HCT116 (cell line): ENCODE measurements around the gene MED9. TPM values are rescaled to one million over a fixed set of nuclear protein-coding genes. Genes with fewer than 3 reads are reported as not detected.

Experiments
- ATAC-seq: fragments of 200-7000 bp; cut with Tn5 transposase; 2 replicates; pipeline ENCODE4 v1.9.1; 2020; ENCODE audit warnings: mild to moderate bottlenecking, moderate library complexity
- BruUV-seq: library from RNA; stranded (reverse); fragments of 400-500 nt; replicated peaks from 2 replicates; lab custom pipeline; 2021; lab: Mats Ljungman, UMichigan
- CTCF ChIA-PET: fragments of 300-600 bp; sonication (Branson Sonifier 250); formaldehyde crosslinking; loops from one replicate; lab custom pipeline; 2021; ENCODE audit warnings: antibody characterized with exemption; lab: Charles Lee
- POLR2A ChIA-PET: fragments of 300-600, 350-600 bp; sonication (Branson Sonifier 250); formaldehyde crosslinking; loops from one replicate; lab custom pipeline; 2021; ENCODE audit warnings: antibody characterized with exemption; lab: Charles Lee
- RAD21 ChIA-PET, 2 experiments: fragments of 300-600 bp; sonication (Branson Sonifier 250); formaldehyde crosslinking; loops; one replicate each; lab custom pipeline; 2023; ENCODE audit warnings: low total read pairs in 2 of 2; ENCODE audit not compliant: uncharacterized antibody in 2 of 2, unreplicated experiment in 2 of 2, low non-redundant PET in 1 of 2; lab: Charles Lee
- DNase-seq: peaks from one replicate; pipeline ENCODE4 v3.0.0-alpha.2; 2010; ENCODE audit warnings: low read depth, low spot score
- H2AFZ ChIP-seq: fragments of 200-600 bp; shearing (Covaris generic), sonication (generic); 2 replicates; pipeline ENCODE4 v1.6.1; 2017; ENCODE audit warnings: low read depth, mixed run types, mixed read lengths, antibody characterized with exemption, low read length; ENCODE audit not compliant: poor library complexity, severe bottlenecking
- H3K27ac ChIP-seq: 2 replicates; pipeline ENCODE4 v1.5.1; 2012; ENCODE audit warnings: low read depth, low read length
- H3K27me3 ChIP-seq: fragments of 200-600 bp; sonication (generic); 2 replicates; pipeline ENCODE4 v1.6.1; 2016; ENCODE audit warnings: mixed run types, low read length, mixed read lengths; ENCODE audit not compliant: insufficient read depth
- H3K36me3 ChIP-seq, 2 experiments: fragments of 200-500 bp in 1 of 2; fragments of 200-600 bp in 1 of 2; sonication (Bioruptor generic) in 1 of 2; sonication (generic) in 1 of 2; 2 replicates each; pipeline versions ENCODE4 v1.5.1 to v1.6.1; 2014 to 2016; ENCODE audit warnings: low read length in 2 of 2, inconsistent platforms in 1 of 2, mixed read lengths in 1 of 2, mixed run types in 1 of 2; ENCODE audit not compliant: insufficient read depth in 2 of 2, control insufficient read depth in 1 of 2
- H3K4me1 ChIP-seq, 2 experiments: fragments of 200-600 bp in 1 of 2; sonication (generic) in 1 of 2; 2 replicates each; pipeline versions ENCODE4 v1.5.1 to v1.6.1; 2012 to 2017; ENCODE audit warnings: low read length in 2 of 2, inconsistent platforms in 1 of 2, mild to moderate bottlenecking in 1 of 2, mixed read lengths in 1 of 2, mixed run types in 1 of 2, moderate library complexity in 1 of 2; ENCODE audit not compliant: insufficient read depth in 2 of 2, control insufficient read depth in 1 of 2
- H3K4me2 ChIP-seq: fragments of 200-600 bp; sonication (generic); 2 replicates; pipeline ENCODE4 v1.6.1; 2017; ENCODE audit warnings: mixed run types, low read length, mixed read lengths
- H3K4me3 ChIP-seq, 2 experiments: fragments of 200-600 bp in 1 of 2; sonication (generic) in 1 of 2; replicated peaks in 1 of 2; 2 replicates each; pipeline ENCODE4 v1.5.1; 2011 to 2016; ENCODE audit warnings: low read length in 2 of 2, control low read depth in 1 of 2, low read depth in 1 of 2, mild to moderate bottlenecking in 1 of 2, mixed read lengths in 1 of 2, mixed run types in 1 of 2
- H3K79me2 ChIP-seq: fragments of 200-600 bp; sonication (generic); 2 replicates; pipeline ENCODE4 v1.6.1; 2017; ENCODE audit warnings: mild to moderate bottlenecking, mixed run types, low read length, moderate library complexity, mixed read lengths; ENCODE audit not compliant: insufficient read depth
- H3K9ac ChIP-seq: fragments of 200-600 bp; sonication (generic); 2 replicates; pipeline ENCODE4 v1.6.1; 2016; ENCODE audit warnings: low read length, mixed read lengths
- H3K9me2 ChIP-seq: fragments of 200-600 bp; sonication (generic), shearing (Covaris generic); 2 replicates; pipeline ENCODE4 v1.6.1; 2017; ENCODE audit warnings: mixed run types, mild to moderate bottlenecking, moderate library complexity; ENCODE audit not compliant: insufficient read depth
- H3K9me3 ChIP-seq, 2 experiments: fragments of 200-500 bp in 1 of 2; fragments of 200-600 bp in 1 of 2; sonication (Bioruptor generic) in 1 of 2; sonication (generic) in 1 of 2; 2 replicates each; pipeline ENCODE4 v1.6.1; 2014 to 2017; ENCODE audit warnings: low read length in 2 of 2, mixed read lengths in 2 of 2, inconsistent platforms in 1 of 2, low read depth in 1 of 2, mild to moderate bottlenecking in 1 of 2, mixed run types in 1 of 2, moderate library complexity in 1 of 2; ENCODE audit not compliant: control insufficient read depth in 1 of 2, insufficient read depth in 1 of 2
- H4K20me1 ChIP-seq: fragments of 200-600 bp; sonication (generic), shearing (Covaris generic); 2 replicates; pipeline ENCODE4 v1.6.1; 2017; ENCODE audit warnings: mixed run types, mild to moderate bottlenecking, moderate library complexity; ENCODE audit not compliant: insufficient read depth
- EGR1 ChIP-seq: IDR thresholded peaks from 2 replicates; pipeline ENCODE4 v1.6.1; 2012; ENCODE audit warnings: low read depth
- EZH2 ChIP-seq: fragments of 200-600 bp; sonication (generic); IDR thresholded peaks from 2 replicates; pipeline ENCODE4 v1.6.1; 2017; ENCODE audit warnings: antibody characterized with exemption, mixed run types
- EZH2phosphoT487 ChIP-seq: fragments of 200-600 bp; IDR thresholded peaks from 2 replicates; pipeline ENCODE4 v1.6.1; 2018; ENCODE audit warnings: antibody characterized with exemption, borderline replicate concordance
- FOSL1 ChIP-seq: IDR thresholded peaks from 2 replicates; pipeline ENCODE4 v1.6.1; 2012; ENCODE audit warnings: low read depth
- POLR2A ChIP-seq: IDR thresholded peaks from 2 replicates; pipeline ENCODE4 v1.7.0; 2011; ENCODE audit warnings: borderline replicate concordance; ENCODE audit not compliant: insufficient read depth, insufficient read length; ENCODE audit errors: extremely low read depth
- RAD21 ChIP-seq: IDR thresholded peaks from 2 replicates; pipeline ENCODE4 v1.6.1; 2012; ENCODE audit warnings: low read depth, mild to moderate bottlenecking
- SIN3A ChIP-seq: IDR thresholded peaks from 2 replicates; pipeline ENCODE4 v1.6.1; 2012; ENCODE audit warnings: low read depth
- SP1 ChIP-seq: IDR thresholded peaks from 2 replicates; pipeline ENCODE4 v1.6.1; 2012; ENCODE audit warnings: low read depth
- intact Hi-C: fragments of 100-400 bp; cut with micrococcal nuclease; formaldehyde crosslinking; loops from 2 replicates; pipeline ENCODE4 v1.10.0; 2022
- total RNA-seq: library from RNA; stranded (reverse); gene quantifications from one replicate; pipeline ENCODE4 v1.2.1, GENCODE V29; 2021; ENCODE audit not compliant: unreplicated experiment
- TF ChIP-seq, protein P1 (sequence below): IDR thresholded peaks from 2 replicates; pipeline ENCODE4 v1.6.1; 2012
- TF ChIP-seq, protein P2 (sequence below): IDR thresholded peaks from 2 replicates; pipeline ENCODE4 v1.6.1; 2011; ENCODE audit warnings: mild to moderate bottlenecking, low read length, moderate library complexity; ENCODE audit not compliant: insufficient replicate concordance; ENCODE audit errors: extremely low read depth

The MED9 gene
- total RNA-seq, 1 experiment from 2014 or later, result 13.9 TPM

DNA sequence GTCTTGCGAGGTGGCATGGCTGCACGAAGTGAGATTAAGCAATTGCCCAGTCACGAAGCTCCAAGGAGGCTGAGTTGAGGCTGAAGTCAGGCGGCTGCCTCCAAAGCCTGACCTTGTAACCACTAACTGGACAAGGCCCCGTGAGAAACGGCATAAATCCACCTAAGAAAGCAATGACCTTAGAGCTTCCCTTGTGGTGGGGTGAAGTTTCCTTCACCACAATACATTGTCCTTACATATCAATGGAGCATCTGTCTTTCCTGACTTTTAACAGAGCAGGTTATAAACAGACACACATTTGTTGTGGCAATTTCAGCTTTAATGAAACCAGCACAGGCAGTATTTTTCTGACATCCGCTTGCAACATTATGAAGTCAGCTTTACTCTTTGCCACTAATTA lies 2.5 kb upstream of the MED9 start:
- BruUV-seq, result no TSS peak
- ChIA-PET CTCF (no interaction called here), RAD21 (no interaction called here), POLR2A (no interaction called here)
- Histone ChIP-seq H2AFZ (no peak overlapping the region), H4K20me1 (no peaks in the 10 kb centered on the region), H3K27ac (no peak overlapping the region), H3K4me2 (no peak overlapping the region), H3K36me3 (no peaks in the 10 kb centered on the region), H3K27me3 (peaks cover 27% of the 10 kb centered on the region), H3K9me2 (no peaks in the 10 kb centered on the region), H3K79me2 (peaks cover 25% of the 10 kb centered on the region), H3K4me3 (no peak overlapping the region), H3K9ac (no peak overlapping the region), H3K4me1 (peaks cover 6 to 11% of the 10 kb centered on the region in 2 experiments; a peak in 3 of 4 replicates), H3K9me3 (no peaks in the 10 kb centered on the region)
- ATAC-seq, result no peak
- DNase-seq, result no peak
- intact Hi-C loops, result no loop called here
- no peak for TF ChIP-seq SP1
- no peak for TF ChIP-seq EZH2phosphoT487
- no peak for TF ChIP-seq EZH2
- TF ChIP-seq SIN3A, result no peak
- TF ChIP-seq POLR2A, result no peak
- TF ChIP-seq FOSL1, result no peak
- TF ChIP-seq, protein P1, sequence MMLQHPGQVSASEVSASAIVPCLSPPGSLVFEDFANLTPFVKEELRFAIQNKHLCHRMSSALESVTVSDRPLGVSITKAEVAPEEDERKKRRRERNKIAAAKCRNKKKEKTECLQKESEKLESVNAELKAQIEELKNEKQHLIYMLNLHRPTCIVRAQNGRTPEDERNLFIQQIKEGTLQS, result no peak
- TF ChIP-seq RAD21, result no peak
- TF ChIP-seq EGR1, result no peak
- TF ChIP-seq, protein P2, sequence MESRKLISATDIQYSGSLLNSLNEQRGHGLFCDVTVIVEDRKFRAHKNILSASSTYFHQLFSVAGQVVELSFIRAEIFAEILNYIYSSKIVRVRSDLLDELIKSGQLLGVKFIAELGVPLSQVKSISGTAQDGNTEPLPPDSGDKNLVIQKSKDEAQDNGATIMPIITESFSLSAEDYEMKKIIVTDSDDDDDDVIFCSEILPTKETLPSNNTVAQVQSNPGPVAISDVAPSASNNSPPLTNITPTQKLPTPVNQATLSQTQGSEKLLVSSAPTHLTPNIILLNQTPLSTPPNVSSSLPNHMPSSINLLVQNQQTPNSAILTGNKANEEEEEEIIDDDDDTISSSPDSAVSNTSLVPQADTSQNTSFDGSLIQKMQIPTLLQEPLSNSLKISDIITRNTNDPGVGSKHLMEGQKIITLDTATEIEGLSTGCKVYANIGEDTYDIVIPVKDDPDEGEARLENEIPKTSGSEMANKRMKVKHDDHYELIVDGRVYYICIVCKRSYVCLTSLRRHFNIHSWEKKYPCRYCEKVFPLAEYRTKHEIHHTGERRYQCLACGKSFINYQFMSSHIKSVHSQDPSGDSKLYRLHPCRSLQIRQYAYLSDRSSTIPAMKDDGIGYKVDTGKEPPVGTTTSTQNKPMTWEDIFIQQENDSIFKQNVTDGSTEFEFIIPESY, result no peak
